IMR-90 (cell line): ENCODE data around the gene STOML1. TPM values are rescaled to one million over a fixed set of nuclear protein-coding genes. Genes with fewer than 3 reads are reported as not detected.

Experiments used
- ATAC-seq: fragments of 200-7000 bp; cut with Tn5 transposase; 2 replicates; pipeline ENCODE4 v1.9.1; 2020; ENCODE audit warnings: low read depth, mild to moderate bottlenecking, moderate library complexity
- BruUV-seq: library from RNA; stranded (reverse); fragments of 400-500 nt; replicated peaks from 2 replicates; lab custom pipeline; 2021; lab: Mats Ljungman, UMichigan
- CTCF ChIA-PET: fragments of 300-600 bp; formaldehyde crosslinking; extraction: SDS; loops from one replicate; lab custom pipeline; 2021; ENCODE audit warnings: antibody characterized with exemption; lab: Yijun Ruan, JAX
- POLR2A ChIA-PET: fragments of 300-600 bp; sonication (Branson Sonifier 250); formaldehyde crosslinking; loops from one replicate; lab custom pipeline; 2022; ENCODE audit warnings: antibody characterized with exemption; ENCODE audit not compliant: unreplicated experiment; lab: Charles Lee
- DNase-seq: peaks from one replicate; pipeline ENCODE4 v3.0.0; 2013
- H2AFZ ChIP-seq: replicated peaks from 2 replicates; pipeline ENCODE3; 2013; ENCODE audit warnings: low read length, mild to moderate bottlenecking; ENCODE audit not compliant: poor library complexity
- H2AK5ac ChIP-seq: 2 replicates; pipeline ENCODE4 v1.6.1; 2013; ENCODE audit warnings: low read depth, low read length, inconsistent platforms
- H2AK9ac ChIP-seq: replicated peaks from 2 replicates; pipeline ENCODE3; 2013; ENCODE audit warnings: mild to moderate bottlenecking, low read depth, low read length, moderate library complexity; ENCODE audit not compliant: poor library complexity
- H2BK120ac ChIP-seq: 2 replicates; pipeline ENCODE4 v1.6.1; 2013; ENCODE audit warnings: low read depth, low read length, inconsistent platforms
- H2BK15ac ChIP-seq: 3 replicates; pipeline ENCODE4 v1.6.1; 2013; ENCODE audit warnings: low read depth, low read length, inconsistent platforms
- H2BK20ac ChIP-seq: 2 replicates; pipeline ENCODE4 v1.6.1; 2013; ENCODE audit warnings: low read depth, mild to moderate bottlenecking, inconsistent platforms, low read length, moderate library complexity
- H2BK5ac ChIP-seq: 2 replicates; pipeline ENCODE4 v1.6.1; 2013; ENCODE audit warnings: mild to moderate bottlenecking, low read depth, low read length, inconsistent platforms; ENCODE audit not compliant: poor library complexity, severe bottlenecking
- H3K14ac ChIP-seq: replicated peaks from 2 replicates; pipeline ENCODE4 v1.6.1; 2013; ENCODE audit warnings: low read depth, low read length, inconsistent platforms
- H3K18ac ChIP-seq: 2 replicates; pipeline ENCODE4 v1.6.1; 2013; ENCODE audit warnings: low read depth, low read length, control low read depth
- H3K23ac ChIP-seq: 2 replicates; pipeline ENCODE4 v1.6.1; 2013; ENCODE audit warnings: low read depth, low read length, inconsistent platforms
- H3K27ac ChIP-seq: 2 replicates; pipeline ENCODE4 v1.5.1; 2013; ENCODE audit warnings: mild to moderate bottlenecking, control low read depth, low read length; ENCODE audit not compliant: insufficient read depth
- H3K27me3 ChIP-seq: 2 replicates; pipeline ENCODE4 v1.6.1; 2013; ENCODE audit warnings: low read length; ENCODE audit not compliant: control insufficient read depth, insufficient read depth
- H3K36me3 ChIP-seq: 2 replicates; pipeline ENCODE4 v1.6.1; 2013; ENCODE audit warnings: low read length, mixed read lengths; ENCODE audit not compliant: control insufficient read depth, insufficient read depth
- H3K4ac ChIP-seq: 2 replicates; pipeline ENCODE4 v1.6.1; 2013; ENCODE audit warnings: low read depth, low read length, inconsistent platforms
- H3K4me1 ChIP-seq: 2 replicates; pipeline ENCODE4 v1.6.1; 2013; ENCODE audit warnings: low read length, mixed read lengths; ENCODE audit not compliant: control insufficient read depth, insufficient read depth
- H3K4me2 ChIP-seq: 2 replicates; pipeline ENCODE4 v1.6.1; 2013; ENCODE audit warnings: low read depth, mild to moderate bottlenecking, control low read depth, low read length, moderate library complexity
- H3K4me3 ChIP-seq: 2 replicates; pipeline ENCODE4 v1.5.1; 2013; ENCODE audit warnings: low read depth, mild to moderate bottlenecking, control low read depth, low read length, moderate library complexity; ENCODE audit not compliant: insufficient read depth
- H3K56ac ChIP-seq: 2 replicates; pipeline ENCODE4 v1.6.1; 2013; ENCODE audit warnings: low read length, inconsistent platforms; ENCODE audit not compliant: insufficient read depth; ENCODE audit errors: extremely low read depth
- H3K79me1 ChIP-seq, 2 experiments: 2 replicates each; pipeline ENCODE4 v1.6.1; 2013; ENCODE audit warnings: low read length in 2 of 2, inconsistent platforms in 1 of 2, low read depth in 1 of 2
- H3K9ac ChIP-seq: 2 replicates; pipeline ENCODE4 v1.6.1; 2013; ENCODE audit warnings: low read depth, low read length, control low read depth
- H3K9me1 ChIP-seq: 2 replicates; pipeline ENCODE4 v1.6.1; 2013; ENCODE audit warnings: low read length, inconsistent platforms; ENCODE audit not compliant: insufficient read depth
- H3K9me3 ChIP-seq: 2 replicates; pipeline ENCODE4 v1.6.1; 2013; ENCODE audit warnings: low read length; ENCODE audit not compliant: control insufficient read depth, insufficient read depth
- H4K20me1 ChIP-seq: 2 replicates; pipeline ENCODE4 v1.6.1; 2013; ENCODE audit warnings: low read length, inconsistent platforms; ENCODE audit not compliant: insufficient read depth
- H4K5ac ChIP-seq: 2 replicates; pipeline ENCODE4 v1.6.1; 2013; ENCODE audit warnings: mild to moderate bottlenecking, low read depth, low read length, control low read depth
- H4K8ac ChIP-seq, 2 experiments: 2 replicates each; pipeline ENCODE4 v1.6.1; 2013; ENCODE audit warnings: low read depth in 2 of 2, low read length in 2 of 2, control low read depth in 1 of 2, inconsistent platforms in 1 of 2
- H4K91ac ChIP-seq: 2 replicates; pipeline ENCODE4 v1.6.1; 2013; ENCODE audit warnings: low read depth, low read length, inconsistent platforms; ENCODE audit not compliant: insufficient read depth
- MXI1 ChIP-seq: IDR thresholded peaks from 2 replicates; pipeline ENCODE4 v1.6.1; 2012; ENCODE audit warnings: low read depth, mild to moderate bottlenecking, low read length, moderate library complexity, borderline replicate concordance
- WGBS, 2 experiments: methylation state at CpG; one replicate each; pipeline versions ENCODE4 v1.1.5 to v1.1.7; 2013; ENCODE audit warnings: missing lambda C conversion rate in 2 of 2; ENCODE audit not compliant: insufficient read length in 1 of 2; ENCODE audit errors: extremely low coverage in 2 of 2; 5-methylcytosine and 5-hydroxymethylcytosine counted together
- dilution Hi-C: fragments of 300-500 bp; cut with HindIII; formaldehyde crosslinking; loops from one replicate; pipeline ENCODE4 v1.14.3; 2018; ENCODE audit warnings: low sequenced_read_pairs; ENCODE audit not compliant: unreplicated experiment
- in situ Hi-C: fragments of 300-500 bp; cut with MboI; formaldehyde crosslinking; loops from 3 replicates; pipeline ENCODE4 v1.14.3; 2019; ENCODE audit warnings: low sequenced_read_pairs, inconsistent platforms, mixed read lengths
- intact Hi-C: fragments of 100-400 bp; cut with micrococcal nuclease; formaldehyde crosslinking; loops from 2 replicates; pipeline ENCODE4 v1.10.0; 2022
- polyA plus RNA-seq, 3 experiments: library from polyadenylated mRNA; depleted of rRNA; stranded (reverse); fragments of >200 nt; gene quantifications; 2 replicates each; pipeline ENCODE4 v1.2.3, GENCODE V29; 2012; ENCODE audit warnings: low replicate concordance in 1 of 3
- total RNA-seq: library from RNA; depleted of rRNA; stranded (reverse); fragments of >200 nt; gene quantifications from 2 replicates; pipeline ENCODE4 v1.2.3, GENCODE V29; 2012
- TF ChIP-seq, protein P1 (sequence below): fragments of 150-350 bp; IDR thresholded peaks from 2 replicates; pipeline ENCODE4 v1.6.1; 2017; ENCODE audit warnings: mild to moderate bottlenecking, antibody characterized with exemption, low read length, low read depth

STOML1 gene
- total and polyA plus RNA-seq, 2 of the 4 experiments (the other 2 are of a cell fraction), result 11.8 to 21.2 TPM

DNA sequence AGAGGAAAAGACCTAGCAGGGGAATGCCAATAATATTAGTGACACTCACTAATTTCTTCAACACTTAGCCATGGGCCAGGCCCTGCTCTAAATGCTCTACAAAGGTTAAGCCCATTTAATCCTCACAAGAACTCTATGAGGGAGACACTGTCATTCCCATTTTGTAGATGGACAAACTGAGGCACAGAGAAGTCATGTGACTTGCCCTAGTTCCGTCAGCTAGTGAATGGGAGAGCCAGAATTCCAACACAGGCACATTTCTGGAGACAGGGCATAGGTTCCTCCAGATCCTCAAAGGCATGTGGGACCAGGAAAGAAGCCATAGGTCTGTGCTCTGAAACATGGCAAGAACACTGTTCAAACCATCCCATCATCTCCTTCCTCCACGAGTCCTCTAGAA, 34.3 kb downstream of the STOML1 start:
- no peak overlapping the region for H3K27ac ChIP-seq
- H2BK15ac ChIP-seq, result peak overlapping the region; percentile 92; the same call in 2 of the 3 replicates
- TF ChIP-seq MXI1, result no peak
- TF ChIP-seq, protein P1, sequence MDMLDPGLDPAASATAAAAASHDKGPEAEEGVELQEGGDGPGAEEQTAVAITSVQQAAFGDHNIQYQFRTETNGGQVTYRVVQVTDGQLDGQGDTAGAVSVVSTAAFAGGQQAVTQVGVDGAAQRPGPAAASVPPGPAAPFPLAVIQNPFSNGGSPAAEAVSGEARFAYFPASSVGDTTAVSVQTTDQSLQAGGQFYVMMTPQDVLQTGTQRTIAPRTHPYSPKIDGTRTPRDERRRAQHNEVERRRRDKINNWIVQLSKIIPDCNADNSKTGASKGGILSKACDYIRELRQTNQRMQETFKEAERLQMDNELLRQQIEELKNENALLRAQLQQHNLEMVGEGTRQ, result 0 out of 2 replicates have a peak, but pooled peaks have one; percentile 2
- POLR2A ChIA-PET, result no interaction called here
- WGBS, 2 experiments, result no CpG with 5 or more reads among the region's 2 CpGs
- H4K5ac ChIP-seq, result no peak overlapping the region
- intact Hi-C loops, result no loop called here
- BruUV-seq, result no TSS peak
- H2AK5ac ChIP-seq, result peak overlapping the region; percentile 99
- H3K56ac ChIP-seq, result no peak overlapping the region
- peak overlapping the region; percentile 84 for H2BK20ac ChIP-seq
- no peak overlapping the region for H2AFZ ChIP-seq
- peak overlapping the region; percentile 84 for H3K4ac ChIP-seq
- no peak overlapping the region for H3K9ac ChIP-seq
- in situ Hi-C loops, result no loop called here
- H4K20me1 ChIP-seq, result no peaks in the 10 kb centered on the region
- H3K36me3 ChIP-seq, result peaks cover 7% of the 10 kb centered on the region; the same call in 1 of the 2 replicates
- H3K18ac ChIP-seq, result peak overlapping the region; percentile 16; the same call in 1 of the 2 replicates
- H3K79me1 ChIP-seq, result no peaks in the 10 kb centered on the region
- peak overlapping the region; percentile 67 for H2BK120ac ChIP-seq
- H3K9me1 ChIP-seq, result peaks cover 18% of the 10 kb centered on the region
- H2AK9ac ChIP-seq, result peak overlapping the region; percentile 52
- no peak overlapping the region for H3K4me3 ChIP-seq
- H3K27me3 ChIP-seq, result no peaks in the 10 kb centered on the region
- H4K8ac ChIP-seq, result peak overlapping the region; percentile 3 to 47; a peak in 1 of 4 replicates
- H3K4me2 ChIP-seq, result no peak overlapping the region
- no peak for ATAC-seq
- peaks cover 19% of the 10 kb centered on the region for H3K4me1 ChIP-seq
- CTCF ChIA-PET, result no interaction called here
- peak overlapping the region; percentile 53 for H2BK5ac ChIP-seq
- no peaks in the 10 kb centered on the region for H3K9me3 ChIP-seq
- dilution Hi-C loops, result no loop called here
- H3K14ac ChIP-seq, result peak overlapping the region; percentile 69
- peak overlapping the region; percentile 77; the same call in 1 of the 2 replicates for H4K91ac ChIP-seq
- DNase-seq, result no peak
- H3K23ac ChIP-seq, result peak overlapping the region; percentile 29; the same call in 1 of the 2 replicates
